NCI-H748 treated with DMSO at 0.1 percent for 48 hours (cell line): ENCODE results near the gene PCDHA8.
"Not testable (repeated sequence)": the region's sequence is repeated elsewhere in the genome, so short reads cannot be mapped to it uniquely, and the experiment has no call there.

Source experiments
- DNase-seq: peaks from one replicate; lab custom pipeline; 2025; lab: John Stamatoyannopoulos, UW

PCDHA8 gene, protein sequence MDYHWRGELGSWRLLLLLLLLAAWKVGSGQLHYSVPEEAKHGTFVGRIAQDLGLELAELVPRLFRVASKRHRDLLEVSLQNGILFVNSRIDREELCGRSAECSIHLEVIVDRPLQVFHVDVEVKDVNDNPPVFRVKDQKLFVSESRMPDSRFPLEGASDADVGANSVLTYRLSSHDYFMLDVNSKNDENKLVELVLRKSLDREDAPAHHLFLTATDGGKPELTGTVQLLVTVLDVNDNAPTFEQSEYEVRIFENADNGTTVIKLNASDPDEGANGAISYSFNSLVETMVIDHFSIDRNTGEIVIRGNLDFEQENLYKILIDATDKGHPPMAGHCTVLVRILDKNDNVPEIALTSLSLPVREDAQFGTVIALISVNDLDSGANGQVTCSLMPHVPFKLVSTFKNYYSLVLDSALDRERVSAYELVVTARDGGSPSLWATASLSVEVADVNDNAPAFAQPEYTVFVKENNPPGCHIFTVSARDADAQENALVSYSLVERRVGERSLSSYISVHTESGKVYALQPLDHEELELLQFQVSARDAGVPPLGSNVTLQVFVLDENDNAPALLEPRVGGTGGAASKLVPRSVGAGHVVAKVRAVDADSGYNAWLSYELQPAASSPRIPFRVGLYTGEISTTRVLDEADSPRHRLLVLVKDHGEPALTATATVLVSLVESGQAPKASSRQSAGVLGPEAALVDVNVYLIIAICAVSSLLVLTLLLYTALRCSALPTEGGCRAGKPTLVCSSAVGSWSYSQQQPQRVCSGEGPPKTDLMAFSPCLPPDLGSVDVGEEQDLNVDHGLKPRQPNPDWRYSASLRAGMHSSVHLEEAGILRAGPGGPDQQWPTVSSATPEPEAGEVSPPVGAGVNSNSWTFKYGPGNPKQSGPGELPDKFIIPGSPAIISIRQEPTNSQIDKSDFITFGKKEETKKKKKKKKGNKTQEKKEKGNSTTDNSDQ

GRCh38 chr5:140840978-140841962, at the start of gene PCDHA8:
Gene PCDHA8, plus strand, starts transcription at chr5:140841187. Its CDS starts 135 bp downstream, at chr5:140841322.
- peak; percentile 79 for DNase-seq

DNA sequence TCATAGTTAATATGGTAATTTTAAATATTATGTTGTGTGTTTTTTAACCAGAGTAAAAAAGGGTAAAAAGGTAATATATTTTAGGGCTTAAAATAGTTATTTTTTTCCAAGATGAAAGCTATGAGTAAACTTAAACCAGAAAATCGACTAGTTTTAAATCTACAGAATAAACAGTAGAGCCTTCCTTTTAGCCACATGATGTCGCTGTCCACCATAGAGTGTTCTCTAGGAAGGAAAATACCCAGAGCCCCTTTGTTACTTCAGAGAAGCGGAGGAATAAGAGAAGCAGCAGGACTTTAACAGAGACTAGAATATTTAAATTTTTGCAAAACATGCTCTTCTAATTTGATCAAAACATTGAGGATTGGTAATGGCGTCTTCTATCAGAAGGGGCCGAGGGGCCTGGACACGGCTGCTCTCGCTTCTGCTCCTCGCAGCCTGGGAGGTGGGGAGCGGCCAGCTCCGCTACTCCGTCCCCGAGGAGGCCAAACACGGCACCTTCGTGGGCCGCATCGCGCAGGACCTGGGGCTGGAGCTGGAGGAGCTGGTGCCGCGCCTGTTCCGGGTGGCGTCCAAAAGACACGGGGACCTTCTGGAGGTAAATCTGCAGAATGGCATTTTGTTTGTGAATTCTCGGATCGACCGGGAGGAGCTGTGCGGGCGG, 46.3 kb upstream of the PCDHA8 start, which contains the start of gene PCDHA2:
Gene PCDHA2 (plus strand): TSS at position 258 of the 664 bp plus-strand sequence.
- peak; percentile 90 for DNase-seq

DNA sequence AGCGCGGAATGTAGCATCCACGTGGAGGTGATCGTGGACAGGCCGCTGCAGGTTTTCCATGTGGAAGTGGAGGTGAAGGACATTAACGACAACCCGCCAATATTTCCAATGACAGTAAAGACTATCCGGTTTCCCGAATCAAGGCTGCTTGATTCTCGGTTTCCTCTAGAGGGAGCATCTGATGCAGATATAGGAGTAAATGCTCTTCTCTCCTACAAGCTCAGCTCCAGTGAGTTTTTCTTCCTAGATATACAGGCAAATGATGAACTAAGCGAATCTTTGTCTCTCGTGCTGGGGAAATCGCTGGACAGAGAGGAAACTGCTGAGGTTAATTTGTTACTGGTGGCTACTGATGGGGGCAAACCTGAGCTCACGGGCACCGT, 45.7 kb upstream of the PCDHA8 start:
- DNase-seq = peak; percentile 91

GRCh38 chr5:140796072-140796717, 44.8 kb upstream of the PCDHA8 start:
- not testable (repeated sequence) for DNase-seq

GRCh38 chr5:140796718-140797095, 44.3 kb upstream of the PCDHA8 start:
- no peak for DNase-seq

DNA sequence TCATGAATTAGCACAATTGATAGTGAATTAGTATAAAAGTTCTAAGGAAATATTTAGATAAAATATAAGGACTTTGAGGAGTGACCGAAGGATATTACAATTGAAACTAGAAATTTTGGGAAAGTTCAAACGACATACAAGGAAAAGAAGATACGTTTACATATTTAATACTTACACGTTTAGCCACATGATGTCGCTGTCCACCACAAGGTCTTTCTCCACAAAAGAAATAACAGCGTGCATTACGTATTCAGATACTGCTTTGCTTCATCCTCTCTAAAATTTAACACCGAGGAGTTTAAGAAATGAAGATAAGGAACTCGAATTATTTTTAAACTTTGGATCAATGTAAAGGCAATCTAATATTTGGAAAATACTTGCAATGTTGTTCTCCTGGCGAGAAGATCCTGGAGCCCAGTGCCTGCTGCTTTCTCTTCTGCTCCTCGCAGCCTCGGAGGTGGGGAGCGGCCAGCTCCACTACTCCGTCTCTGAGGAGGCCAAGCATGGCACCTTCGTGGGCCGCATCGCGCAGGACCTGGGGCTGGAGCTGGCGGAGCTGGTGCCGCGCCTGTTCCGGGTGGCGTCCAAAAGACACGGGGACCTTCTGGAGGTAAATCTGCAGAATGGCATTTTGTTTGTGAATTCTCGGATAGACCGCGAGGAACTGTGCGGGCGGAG, 40.0 kb upstream of the PCDHA8 start, which contains the start of gene PCDHA3:
Gene PCDHA3 (plus strand): TSS at position 242 of the 678 bp plus-strand sequence.
- no peak for DNase-seq

- DNase-seq = no peak
Measured at GRCh38 chr5:140801494-140801841, 39.5 kb upstream of the PCDHA8 start.

DNA sequence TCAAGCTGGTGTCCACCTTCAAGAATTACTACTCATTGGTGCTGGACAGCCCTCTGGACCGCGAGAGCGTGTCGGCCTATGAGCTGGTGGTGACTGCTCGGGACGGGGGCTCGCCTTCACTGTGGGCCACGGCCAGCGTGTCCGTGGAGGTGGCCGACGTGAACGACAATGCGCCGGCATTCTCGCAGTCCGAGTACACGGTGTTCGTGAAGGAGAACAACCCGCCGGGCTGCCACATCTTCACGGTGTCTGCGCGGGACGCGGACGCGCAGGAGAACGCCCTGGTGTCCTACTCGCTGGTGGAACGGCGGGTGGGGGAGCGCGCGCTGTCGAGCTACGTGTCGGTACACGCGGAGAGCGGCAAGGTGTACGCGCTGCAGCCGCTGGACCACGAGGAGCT, 38.6 kb upstream of the PCDHA8 start:
- DNase-seq = not testable (repeated sequence)

- no peak for DNase-seq
Measured at GRCh38 chr5:140802781-140803271, 38.2 kb upstream of the PCDHA8 start.

GRCh38 chr5:140806834-140807775, 33.9 kb upstream of the PCDHA8 start, which contains the start of gene PCDHA4:
Gene PCDHA4, plus strand, starts transcription at chr5:140807068.
- peak; percentile 79 for DNase-seq

DNA sequence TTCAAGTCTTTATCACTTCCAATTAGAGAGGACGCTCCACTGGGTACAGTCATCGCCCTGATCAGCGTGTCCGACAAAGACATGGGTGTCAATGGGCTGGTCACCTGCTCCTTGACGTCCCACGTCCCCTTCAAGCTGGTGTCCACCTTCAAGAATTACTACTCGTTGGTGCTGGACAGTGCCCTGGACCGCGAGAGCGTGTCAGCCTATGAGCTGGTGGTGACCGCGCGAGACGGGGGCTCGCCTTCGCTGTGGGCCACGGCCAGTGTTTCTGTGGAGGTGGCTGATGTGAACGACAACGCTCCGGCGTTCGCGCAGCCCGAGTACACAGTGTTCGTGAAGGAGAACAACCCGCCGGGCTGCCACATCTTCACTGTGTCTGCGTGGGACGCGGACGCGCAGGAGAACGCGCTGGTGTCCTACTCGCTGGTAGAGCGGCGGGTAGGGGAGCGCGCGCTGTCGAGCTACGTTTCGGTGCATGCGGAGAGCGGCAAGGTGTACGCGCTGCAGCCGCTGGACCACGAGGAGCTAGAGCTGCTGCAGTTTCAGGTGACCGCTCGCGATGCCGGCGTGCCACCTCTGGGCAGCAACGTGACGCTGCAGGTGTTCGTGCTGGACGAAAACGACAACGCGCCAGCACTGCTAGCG, 32.6 kb upstream of the PCDHA8 start:
- DNase-seq = not testable (repeated sequence)

DNA sequence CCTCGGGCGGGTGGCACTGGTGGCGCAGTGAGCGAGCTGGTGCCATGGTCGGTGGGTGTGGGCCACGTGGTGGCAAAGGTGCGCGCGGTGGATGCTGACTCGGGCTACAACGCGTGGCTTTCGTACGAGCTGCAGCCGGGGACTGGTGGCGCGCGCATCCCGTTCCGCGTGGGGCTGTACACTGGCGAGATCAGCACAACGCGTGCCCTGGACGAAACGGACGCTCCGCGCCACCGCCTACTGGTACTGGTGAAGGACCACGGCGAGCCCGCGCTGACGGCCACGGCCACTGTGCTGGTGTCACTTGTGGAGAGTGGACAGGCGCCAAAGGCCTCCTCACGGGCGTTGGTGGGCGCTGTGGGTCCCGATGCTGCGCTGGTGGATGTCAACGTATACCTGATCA, 32.1 kb upstream of the PCDHA8 start:
- no peak for DNase-seq

DNA sequence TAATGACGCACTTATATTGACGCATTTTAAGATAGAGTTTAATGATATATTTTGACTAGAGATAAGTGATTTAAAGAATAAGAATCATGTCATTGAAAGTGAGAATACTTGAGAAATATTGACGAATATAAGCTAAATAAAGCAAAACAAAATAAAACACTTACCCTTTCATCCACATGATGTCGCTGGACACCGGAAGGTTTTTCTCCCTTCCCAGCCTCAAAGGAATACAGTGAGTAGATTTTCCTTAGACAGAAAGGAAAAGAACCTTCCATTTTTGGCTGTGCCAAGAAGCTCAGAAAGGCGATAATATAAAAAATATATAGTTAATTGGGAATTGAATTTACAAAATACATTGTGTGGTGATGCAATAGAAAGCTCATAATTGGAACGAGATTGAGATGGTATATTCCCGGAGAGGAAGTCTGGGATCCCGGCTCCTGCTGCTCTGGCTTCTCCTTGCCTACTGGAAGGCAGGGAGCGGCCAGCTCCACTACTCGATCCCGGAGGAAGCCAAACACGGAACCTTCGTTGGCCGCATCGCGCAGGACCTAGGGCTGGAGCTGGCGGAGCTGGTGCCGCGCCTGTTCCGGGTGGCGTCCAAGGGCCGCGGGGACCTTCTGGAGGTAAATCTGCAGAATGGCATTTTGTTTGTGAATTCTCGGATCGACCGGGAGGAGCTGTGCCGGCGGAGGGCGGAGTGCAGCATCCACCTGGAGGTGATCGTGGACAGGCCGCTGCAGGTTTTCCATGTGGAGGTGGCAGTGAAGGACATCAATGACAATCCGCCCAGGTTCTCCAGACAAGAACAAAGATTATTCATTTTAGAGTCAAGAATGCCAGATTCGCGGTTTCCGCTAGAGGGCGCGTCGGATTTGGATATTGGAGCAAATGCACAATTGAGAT, 19.4 kb upstream of the PCDHA8 start, which contains the start of gene PCDHA5:
Gene PCDHA5 (plus strand): TSS at position 239 of the 906 bp plus-strand sequence.
- no peak for DNase-seq

GRCh38 chr5:140822281-140822629, 18.7 kb upstream of the PCDHA8 start:
- DNase-seq = no peak

DNA sequence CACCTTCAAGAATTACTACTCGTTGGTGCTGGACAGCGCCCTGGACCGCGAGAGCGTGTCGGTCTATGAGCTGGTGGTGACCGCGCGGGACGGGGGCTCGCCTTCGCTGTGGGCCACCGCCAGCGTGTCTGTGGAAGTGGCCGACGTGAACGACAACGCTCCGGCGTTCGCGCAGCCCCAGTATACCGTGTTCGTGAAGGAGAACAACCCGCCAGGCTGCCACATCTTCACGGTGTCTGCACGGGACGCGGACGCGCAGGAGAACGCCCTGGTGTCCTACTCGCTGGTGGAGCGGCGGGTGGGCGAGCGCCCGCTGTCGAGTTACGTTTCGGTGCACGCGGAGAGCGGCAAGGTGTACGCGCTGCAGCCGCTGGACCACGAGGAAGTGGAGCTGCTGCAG, 18.0 kb upstream of the PCDHA8 start:
- DNase-seq = not testable (repeated sequence)

- DNase-seq = no peak
Measured at GRCh38 chr5:140823475-140823874, 17.5 kb upstream of the PCDHA8 start.
